Activated CD8-positive, alpha-beta memory T cell treated with anti-CD3 and anti-CD28 coated beads, Interleukin-2, amount 50 U/mL, for 1 hour (primary cell): ENCODE results near the gene HABP2.

ENCODE experiments used
- DNase-seq: peaks from one replicate; pipeline ENCODE4 v3.0.0-alpha.2; 2020; ENCODE audit errors: extremely low read depth

Gene HABP2

DNA sequence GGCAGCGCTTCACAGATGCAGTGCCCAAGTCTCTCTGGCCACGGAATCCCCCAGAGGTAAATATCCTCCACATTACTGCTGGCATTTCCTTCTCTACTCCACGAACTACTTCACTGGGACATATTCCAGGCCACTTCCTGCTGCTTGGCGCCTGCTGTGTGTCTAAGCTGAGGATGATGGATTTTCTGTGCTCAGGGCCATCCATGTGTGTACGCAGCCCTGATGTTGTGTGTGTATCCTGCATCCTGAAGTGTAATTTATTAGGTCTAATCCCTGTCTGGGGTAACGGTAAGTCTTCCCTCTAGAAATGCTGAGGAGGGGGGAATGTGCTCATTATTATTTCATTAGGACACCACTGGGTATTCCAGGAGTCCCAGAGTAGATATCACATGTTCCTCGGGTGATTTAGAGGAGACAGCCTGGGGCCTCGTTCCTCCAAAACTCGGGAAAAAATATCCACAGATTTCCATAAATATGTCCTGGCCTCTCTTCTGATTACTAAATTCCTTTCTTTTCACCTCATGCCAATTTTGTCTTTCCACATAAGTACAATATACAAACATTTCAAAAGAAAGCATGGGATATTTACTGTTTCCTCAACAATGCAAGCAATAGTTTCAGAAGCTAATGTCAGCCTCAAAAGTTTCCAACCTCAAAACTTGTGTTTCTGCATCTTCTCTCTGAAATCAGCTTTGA is 25.5 kb upstream of the HABP2 start:
- DNase-seq = no peak

DNA sequence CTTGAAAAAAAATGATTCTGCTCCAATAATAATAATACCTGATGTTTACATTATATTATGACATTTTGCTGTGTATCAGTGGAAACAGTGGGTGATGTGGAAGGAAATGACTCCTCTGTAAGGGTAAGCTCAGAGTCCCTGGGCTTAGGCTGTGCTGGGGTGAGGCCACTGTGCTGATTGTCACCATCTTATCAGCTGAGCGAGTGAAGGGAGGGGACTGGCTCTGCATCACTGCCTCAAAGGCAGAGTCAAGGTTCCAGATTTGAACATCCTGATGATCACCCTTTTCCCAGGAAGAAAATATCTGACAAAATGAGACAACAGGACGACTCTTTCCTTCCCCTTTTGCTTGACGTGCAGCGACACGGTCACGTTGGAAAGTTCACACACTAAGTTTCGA is 24.0 kb upstream of the HABP2 start:
- DNase-seq = no peak

DNA sequence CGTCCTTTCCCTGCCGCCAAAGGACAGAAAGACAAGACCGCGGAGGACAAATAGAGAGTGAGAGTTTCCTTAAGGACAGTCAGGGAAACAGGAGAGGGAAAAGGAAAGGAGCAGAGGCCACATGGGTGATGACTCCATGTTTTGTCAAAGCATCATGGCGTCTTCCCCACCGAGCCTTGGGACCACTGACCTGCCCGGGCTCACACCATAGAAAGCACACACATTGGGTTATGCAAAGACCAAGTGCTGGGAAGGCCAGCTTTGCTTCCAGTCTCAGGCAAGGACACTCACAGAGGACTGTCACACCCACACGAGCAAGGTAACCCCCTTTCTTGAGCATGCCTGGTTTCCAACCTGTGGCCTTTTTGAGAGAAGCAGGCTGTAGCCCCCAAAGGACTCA is 23.3 kb upstream of the HABP2 start:
- no peak for DNase-seq

DNA sequence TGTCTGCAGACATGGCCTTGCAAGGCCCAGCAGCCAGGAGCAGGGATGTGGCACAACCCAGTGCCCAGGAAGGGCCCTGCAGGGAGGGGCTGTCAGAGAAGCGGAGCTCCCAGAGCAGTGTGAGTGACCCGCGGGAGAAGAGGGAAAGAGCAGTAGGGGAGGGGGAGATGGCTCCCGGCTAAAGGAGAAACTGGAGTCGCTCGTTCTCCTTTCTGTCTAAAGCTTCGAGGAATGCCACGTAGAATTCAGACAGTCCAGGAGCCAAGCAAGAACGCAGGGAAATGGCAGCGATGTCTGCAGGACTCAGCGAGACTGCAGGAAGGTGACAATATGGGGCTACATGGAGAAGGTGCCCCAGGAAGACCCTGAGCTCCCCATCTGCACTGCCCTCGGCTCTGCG is 22.4 kb upstream of the HABP2 start:
- no peak for DNase-seq

DNA sequence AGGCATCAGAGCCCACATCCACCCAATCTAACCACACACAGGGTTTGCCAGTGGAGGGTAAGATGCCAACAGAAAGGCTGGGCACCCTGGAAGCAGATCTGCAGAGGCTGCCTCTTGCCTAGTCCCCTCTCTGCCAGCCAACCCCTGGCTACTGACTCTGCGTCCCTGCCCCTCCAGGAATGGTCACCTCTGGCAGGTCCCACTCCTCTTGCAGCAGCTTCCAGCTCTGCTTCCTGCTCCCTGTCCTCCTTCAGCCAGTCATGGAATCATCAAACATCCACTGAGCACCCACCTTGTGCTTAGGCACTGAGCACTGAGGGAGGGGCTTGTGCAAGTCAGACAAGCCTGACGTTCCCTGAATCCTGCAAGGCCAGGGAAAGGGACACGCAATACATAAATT is 20.1 kb upstream of the HABP2 start:
- no peak for DNase-seq

DNA sequence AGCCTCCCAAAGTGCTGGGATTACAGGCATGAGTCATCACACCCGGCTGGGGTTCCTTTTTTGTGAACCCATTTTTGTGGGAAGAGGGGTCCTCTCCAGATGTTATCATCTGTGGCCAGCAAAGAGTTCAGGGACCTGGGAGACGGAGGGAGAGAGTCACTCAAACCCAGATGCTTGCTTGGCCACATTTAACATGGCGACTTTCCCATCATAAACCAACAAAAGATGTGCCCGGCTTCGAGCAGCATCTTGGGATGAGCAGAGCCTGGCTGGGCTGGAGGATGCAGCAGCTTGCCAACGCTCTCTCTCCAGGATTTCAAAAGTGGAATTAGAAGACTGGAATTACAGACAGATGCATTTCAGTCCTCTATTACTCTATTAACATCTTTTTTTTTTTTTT is 19.1 kb upstream of the HABP2 start:
- no peak for DNase-seq

DNA sequence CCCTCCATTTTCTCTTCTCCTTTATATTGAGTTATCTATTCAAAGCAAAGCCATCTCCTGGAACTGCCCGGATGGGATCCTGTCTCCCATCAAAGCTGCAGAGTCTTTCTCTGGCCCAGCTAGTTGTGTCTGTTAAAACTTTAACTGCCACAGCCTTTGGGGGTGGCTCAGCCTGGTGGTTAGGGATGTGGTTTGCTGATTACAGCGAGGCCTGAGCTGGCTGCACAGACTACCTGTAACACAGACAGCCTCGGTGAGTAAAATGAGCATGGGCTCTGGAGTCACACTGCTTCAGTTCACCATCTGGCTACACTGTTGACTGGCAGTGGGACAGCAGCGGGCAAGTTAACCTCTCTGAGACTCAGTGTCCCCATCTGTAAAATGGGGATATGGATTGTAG is 18.4 kb upstream of the HABP2 start:
- DNase-seq = no peak

DNA sequence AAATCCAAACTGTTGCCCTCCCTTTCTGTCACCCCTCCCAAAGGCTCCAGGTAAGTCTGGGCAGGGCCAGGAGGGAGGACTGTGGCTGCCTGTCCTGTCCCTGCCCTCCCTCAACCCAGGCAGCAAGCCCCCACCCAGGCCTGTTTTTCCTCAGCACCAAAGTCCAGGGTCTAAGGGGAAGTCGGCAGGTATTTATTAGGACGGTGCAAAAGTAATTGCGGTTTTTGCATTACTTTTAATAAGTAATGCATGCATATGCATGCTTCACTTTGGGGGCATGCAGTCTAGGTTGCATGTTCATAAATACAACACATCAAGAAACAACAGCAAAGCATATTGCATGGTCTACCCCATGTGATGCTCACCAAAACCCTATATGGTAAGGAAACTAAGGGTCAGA is 15.2 kb upstream of the HABP2 start:
- no peak for DNase-seq

DNA sequence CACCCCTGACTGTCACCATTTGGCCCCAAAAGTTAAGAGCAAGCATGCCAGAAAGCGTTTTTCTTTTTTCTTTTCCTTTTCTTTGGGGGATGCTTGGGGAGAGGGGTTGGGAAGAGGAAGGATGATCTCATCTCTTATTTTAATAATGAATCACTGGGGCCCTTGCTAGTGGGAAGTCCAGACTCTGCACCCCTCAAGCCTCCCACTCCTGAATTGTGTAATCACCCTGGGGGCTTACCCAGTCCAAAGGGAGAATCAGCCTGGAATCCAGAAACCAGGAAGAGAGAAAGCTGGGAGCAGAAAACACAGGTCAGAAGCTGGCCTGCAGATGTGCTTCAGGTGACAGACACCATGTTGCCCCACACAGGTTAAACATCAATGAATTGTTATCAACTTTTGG is 14.7 kb upstream of the HABP2 start:
- no peak for DNase-seq

DNA sequence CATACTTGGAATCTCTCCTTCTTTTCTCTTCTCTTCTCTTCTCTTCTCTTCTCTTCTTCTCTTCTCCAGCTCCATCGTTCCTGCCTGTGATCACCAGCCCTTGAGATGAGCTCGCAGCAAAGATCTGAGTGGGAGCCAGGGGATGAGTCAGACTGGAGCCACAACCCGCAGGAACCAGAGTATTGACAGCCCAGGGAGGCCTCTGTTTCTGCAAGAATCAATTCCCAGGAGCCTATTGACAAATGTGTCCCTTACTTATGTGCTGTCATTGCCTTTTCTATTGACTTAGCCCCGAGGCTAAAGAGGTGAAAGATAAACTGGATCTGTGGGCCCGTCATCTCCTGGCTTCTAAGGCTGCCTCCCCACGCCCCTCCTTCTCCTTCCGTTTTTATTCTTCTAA is 13.1 kb upstream of the HABP2 start:
- DNase-seq = no peak

DNA sequence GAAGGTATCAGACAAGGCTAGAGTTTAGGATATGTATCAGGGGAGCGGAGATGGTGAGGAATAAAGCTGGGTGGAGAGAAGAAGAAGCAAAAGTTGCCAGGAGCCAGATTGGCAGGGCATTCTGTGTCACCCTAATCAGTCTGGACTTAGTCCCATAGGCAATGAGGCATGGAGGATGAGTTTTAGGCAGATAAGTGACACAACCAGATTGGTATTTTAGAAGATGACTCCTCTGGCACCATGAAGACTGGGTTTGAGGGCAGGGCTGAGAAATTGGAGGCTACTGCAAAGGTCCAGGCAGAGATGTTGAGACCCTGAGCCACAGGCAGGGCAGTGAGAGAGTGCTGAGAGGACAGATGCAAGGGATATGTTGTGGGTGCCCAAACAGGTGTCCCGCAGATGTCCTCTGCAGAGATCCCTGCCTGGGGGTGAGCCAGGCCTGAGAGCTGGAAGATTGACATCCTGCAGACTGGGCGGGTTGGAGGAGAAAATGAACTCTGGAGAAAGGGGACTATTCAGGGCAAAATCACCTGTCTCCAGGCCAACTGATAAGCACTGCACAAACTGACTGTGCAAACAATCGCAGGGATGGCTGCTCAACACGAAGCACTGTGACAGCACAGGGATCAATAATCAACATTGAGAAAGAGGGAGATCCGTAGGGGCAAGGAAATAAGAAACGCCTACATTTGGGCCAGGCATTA is 11.9 kb upstream of the HABP2 start:
- no peak for DNase-seq

DNA sequence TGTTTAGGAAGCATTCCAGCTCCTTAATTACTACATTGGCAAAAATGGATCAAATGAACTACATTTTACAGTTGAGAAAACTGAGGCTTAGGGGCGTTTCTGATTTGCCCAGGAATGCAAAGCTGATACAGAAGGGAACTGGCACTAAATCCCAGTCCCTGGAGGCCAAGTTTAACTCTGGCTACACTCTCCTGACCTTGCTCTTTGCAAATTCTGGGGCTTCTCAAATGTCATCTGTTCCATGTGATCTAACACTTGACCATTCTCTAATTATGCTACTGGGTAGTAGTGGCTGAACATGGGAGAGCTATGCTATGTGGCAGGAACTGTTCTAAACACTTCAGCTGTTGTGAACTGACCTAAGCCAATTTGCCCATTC is 11.3 kb upstream of the HABP2 start:
- DNase-seq = no peak

DNA sequence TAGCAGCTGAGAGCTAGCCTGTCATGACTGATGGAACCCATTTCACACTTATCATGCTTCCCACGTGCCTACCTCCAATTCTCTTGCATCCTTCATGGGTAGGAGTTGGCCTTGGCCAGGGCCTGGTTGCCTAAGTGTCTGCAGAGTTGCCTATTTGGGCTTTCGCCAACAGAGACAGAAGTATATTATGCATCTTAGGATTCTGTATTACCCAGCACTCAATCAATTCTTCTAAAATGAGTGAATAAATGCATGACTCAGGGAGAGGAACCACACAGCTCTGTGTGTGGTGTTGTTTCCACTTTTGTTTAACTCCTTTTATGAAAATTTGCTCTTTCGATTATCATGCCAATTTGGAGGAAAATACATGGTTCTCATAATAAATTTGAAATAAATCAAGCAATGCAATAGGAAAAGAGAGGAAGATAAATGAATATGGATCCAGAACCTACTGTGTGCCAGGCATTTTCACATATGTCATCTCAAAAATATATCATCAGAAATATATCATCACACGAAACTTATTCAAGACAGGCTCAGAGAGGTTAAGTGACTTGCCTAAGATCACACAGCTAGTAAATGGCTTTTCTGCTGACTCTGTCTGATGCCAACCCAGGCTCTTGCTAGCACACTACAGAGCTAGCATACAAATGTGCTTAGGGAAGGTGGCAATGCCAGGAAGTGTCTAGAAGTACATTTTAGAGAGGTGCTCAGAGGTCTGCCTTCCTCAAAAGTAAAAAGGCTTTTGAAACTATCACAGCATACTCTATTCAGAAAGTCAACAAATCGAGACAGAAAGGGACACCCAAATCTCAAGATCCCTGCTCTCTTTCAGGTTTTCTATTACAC is 9.5 kb upstream of the HABP2 start:
- no peak for DNase-seq

DNA sequence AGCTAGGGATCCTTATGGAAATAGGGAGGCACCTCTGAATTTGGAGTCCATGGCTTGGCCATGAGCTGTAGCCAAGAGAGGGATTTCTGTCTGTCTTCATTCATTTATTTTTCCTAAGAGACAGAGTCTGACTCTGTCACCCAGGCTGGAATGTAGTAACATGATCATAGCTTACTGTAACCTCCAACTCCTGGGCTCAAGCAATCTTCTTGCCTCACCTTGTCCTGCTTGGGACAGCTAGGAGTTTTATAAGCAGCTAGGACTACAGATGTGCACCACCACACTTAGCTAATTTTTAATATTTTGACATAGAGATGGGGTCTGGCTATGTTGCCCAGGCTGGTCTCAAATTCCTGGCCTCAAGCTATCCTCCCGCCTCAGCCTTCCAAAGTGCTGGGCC is 8.5 kb upstream of the HABP2 start:
- DNase-seq = no peak

DNA sequence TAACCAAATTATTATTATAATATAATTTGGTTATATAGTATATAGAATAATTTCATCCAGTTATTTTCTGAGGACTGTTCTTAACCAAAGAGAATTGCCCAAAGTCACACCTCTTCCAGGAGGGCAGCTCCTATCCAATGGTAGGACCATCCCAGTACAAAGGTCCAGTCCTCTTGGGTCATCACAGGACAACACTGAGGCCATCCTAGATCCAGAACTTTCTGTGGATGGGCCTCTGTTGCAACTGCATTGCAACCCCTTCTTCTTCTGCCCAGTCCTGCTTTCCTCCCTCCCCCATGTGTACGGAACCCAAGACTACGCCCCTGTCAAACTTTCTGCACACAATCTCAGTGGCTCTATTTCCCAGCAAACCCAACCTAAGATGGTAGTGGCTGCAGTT is 5.4 kb upstream of the HABP2 start:
- DNase-seq = no peak

DNA sequence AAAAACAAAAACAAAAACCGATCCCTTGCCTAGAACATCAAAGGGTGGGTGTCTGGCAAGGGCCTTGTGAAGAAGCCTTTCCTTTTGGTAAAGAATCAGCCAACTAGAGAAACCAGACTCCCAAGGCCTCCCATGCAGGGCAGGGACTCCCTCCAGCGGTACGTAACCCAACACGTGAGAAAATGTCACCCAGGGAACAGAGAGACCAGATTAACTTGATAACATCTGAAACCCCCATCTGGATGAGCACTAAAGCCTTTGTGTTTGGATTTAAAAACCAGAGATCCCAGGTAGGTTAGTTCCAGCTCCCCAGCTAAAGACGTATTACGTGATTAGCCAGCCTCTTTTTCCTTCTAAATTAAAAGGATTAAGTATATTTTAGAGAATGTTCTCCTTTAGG is 3.0 kb upstream of the HABP2 start:
- no peak for DNase-seq

DNA sequence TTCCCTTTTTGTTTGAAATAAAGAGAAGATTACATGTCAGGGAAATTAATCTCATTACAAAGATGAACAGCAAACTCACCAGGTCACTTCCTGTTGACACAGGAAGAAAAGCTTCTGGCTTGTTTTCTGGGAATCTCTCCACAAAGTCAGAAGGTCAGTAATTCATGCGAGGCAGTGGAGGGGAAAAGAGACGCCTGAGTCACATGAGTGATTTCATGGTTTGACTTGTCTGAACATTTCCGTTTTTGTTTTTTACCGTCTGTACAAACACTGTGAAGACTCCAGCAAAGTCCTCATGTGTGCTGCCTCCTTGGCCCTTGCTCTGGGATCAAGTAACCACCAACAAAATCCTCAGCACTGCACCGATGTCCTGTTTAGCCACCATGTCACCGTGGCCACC is 2.5 kb upstream of the HABP2 start:
- DNase-seq = no peak

DNA sequence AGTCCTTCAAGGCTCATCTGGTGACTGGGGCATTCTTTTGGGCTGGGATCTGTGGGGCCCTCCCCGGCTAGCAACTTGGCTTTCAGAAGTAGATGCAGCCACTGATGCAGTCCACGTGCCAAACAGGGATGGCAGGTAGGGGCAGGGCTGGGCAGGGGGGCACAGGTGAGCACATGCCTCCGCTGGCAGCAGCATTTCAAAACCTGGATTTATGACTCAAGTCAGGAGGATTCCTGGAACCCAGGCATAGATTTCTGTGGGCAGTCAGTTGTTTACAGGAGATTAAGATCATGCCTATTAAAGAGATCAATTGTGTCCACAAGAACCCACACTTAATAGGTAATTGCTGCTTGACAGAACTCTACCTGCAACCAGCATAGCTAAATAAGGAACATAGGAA is 839 bp upstream of the HABP2 start:
- DNase-seq = no peak

DNA sequence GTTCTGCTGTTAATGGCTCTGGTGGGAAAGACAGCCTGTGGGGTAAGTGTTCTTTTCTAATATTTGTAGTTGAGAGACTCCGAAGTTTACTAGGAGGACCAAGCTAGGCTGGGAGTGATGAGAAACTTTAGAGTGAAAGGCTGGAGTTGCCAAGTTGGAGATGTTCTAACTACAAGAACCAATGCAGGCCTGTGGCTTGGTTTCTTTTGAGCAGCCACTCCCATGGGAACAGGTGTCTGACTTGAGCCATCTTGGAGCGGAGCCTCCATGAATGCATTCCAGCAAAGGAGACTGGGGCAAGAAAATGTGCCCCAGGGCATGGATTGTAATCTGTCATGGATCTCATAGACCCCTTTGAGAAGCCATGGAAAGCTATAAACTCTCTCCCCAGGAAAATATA is 296 bp downstream of the HABP2 start:
- no peak for DNase-seq

DNA sequence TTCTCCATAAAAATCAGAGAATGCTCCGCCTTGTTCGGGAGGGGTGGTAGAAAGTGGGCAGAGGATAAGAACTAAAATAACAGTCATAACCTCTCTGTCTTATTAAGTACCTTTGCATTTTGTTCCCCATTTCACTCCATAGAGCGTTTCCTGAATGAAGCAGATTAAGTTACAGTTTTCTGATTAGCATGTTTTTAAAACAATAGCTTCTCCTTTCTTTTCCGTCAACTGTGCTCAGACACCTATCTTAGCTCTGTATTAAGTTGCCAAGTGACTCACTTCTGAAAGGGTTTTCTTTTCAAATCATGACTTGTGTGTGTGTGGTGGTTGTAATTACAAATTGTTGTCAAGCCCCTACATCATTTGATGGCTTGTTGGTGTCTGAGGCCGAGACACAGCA is 1.4 kb downstream of the HABP2 start:
- no peak for DNase-seq

DNA sequence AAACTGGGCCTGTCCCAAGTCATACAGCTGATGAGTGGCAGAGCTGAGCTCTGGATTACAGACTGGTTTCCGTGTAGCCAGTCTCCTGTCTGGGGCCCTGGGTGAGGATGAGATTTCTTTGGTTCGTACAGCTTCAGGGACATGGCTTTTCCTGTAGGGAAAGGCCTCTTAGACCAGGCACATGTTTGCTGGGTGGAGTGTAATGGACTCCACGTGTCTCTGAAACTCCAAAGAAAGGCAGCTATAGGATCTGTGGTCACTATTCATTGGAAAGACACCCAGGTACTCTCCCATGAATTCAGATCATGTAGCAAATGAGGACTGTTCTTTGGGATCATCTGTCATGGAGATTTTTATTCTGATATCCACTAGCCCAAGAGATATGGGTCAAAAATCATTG is 2.4 kb downstream of the HABP2 start:
- no peak for DNase-seq

DNA sequence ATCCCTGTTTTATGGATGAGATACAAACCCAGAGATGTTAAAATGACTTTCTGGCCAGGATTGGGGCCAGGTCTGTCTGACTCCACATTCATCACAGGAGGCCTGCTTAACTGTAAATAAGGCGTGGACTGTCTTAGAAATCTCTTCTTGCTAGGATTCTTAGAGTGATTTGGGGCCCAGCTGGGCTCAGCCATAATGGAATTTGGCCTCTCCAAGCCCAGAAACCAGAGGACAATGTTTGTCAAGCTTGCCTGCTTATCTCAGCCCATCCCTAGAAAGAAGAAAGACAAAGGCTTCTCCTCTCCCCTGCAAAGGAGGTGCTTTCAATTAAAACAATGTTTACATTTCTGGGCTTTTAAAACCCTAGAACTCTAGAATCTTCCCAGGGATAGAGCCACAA is 2.9 kb downstream of the HABP2 start:
- no peak for DNase-seq

DNA sequence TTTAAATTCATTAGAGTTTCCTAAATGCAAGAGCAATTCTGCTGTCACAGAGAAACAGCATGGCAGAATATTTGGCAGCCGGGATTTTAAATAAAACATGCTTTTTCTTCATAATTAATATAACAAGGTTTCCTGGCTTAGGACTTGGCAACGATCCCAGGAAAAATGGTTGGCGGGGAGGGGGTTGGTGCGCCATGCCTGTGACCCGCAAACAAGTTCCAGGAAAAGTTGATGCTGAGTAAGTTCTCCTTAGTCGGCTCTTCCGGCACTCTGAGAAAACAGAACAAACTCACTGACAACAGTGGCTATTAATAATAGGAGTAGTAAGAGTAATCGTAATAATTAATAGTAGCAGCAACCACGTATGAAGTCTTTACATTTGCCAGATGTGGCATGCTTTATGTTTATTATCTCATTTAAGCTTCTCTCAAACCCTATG is 4.6 kb downstream of the HABP2 start:
- no peak for DNase-seq
